K562 (cell line): Measurements from ENCODE around the gene LRRC14B. TPM values are rescaled to one million over a fixed set of nuclear protein-coding genes. Genes with fewer than 3 reads are reported as not detected.

ENCODE experiments used
- ATAC-seq: fragments of 200-7000 bp; cut with Tn5 transposase; 3 replicates; pipeline ENCODE4 v1.9.1; 2020; ENCODE audit warnings: moderate library complexity
- BruUV-seq: library from RNA; stranded (reverse); fragments of 400-500 nt; replicated peaks from 2 replicates; lab custom pipeline; 2021; lab: Mats Ljungman, UMichigan
- CTCF ChIA-PET: fragments of 300-600 bp; formaldehyde crosslinking; extraction: SDS; loops from one replicate; lab custom pipeline; 2021; ENCODE audit warnings: low intra/inter-chr PET ratio; lab: Yijun Ruan, JAX
- POLR2A ChIA-PET: fragments of 300-600, 350-650 bp; sonication (Branson Sonifier 250); formaldehyde crosslinking; extraction: SDS; loops from one replicate; lab custom pipeline; 2021; ENCODE audit warnings: antibody characterized with exemption, inconsistent platforms; lab: Yijun Ruan, JAX
- DNase-seq, 4 experiments: peaks; one replicate each; pipeline versions ENCODE4 v3.0.0 to v3.0.0-alpha.2; 2011 to 2018; ENCODE audit warnings: low spot score in 3 of 4, mixed read lengths in 3 of 4; ENCODE audit errors: extremely low read depth in 1 of 4
- FAIRE-seq: peaks from 2 replicates; lab custom pipeline; 2011; peaks lifted over from hg19 to GRCh38; lab: Jason Lieb, UNC
- H2AFZ ChIP-seq: 2 replicates; pipeline ENCODE4 v1.6.0; 2011; ENCODE audit warnings: low read depth, low read length, control low read depth, inconsistent platforms
- H3K27ac ChIP-seq: fragments of 200-600 bp; 3 replicates; pipeline ENCODE4 v1.8.0; 2011; ENCODE audit warnings: low read depth, mild to moderate bottlenecking, control low read depth, inconsistent platforms, low read length, moderate library complexity, mixed read lengths; ENCODE audit errors: extremely low read depth
- H3K27me3 ChIP-seq, 2 experiments: fragments of 300-600 bp in 1 of 2; 2 replicates in 1 of 2; 3 replicates in 1 of 2; pipeline versions ENCODE4 v1.6.0 to v1.8.0; 2011; ENCODE audit warnings: inconsistent platforms in 2 of 2, low read length in 2 of 2, mild to moderate bottlenecking in 1 of 2, mixed read lengths in 1 of 2, moderate library complexity in 1 of 2; ENCODE audit not compliant: control insufficient read depth in 2 of 2, insufficient read depth in 2 of 2
- H3K36me3 ChIP-seq: fragments of 300-600 bp; 3 replicates; pipeline ENCODE4 v1.8.0; 2011; ENCODE audit warnings: mild to moderate bottlenecking, low read length, inconsistent platforms; ENCODE audit not compliant: control insufficient read depth, insufficient read depth
- H3K4me1 ChIP-seq, 2 experiments: fragments of 200-600 bp in 1 of 2; replicated peaks in 1 of 2; 2 replicates in 1 of 2; 3 replicates in 1 of 2; pipeline versions ENCODE4 v1.5.1 to v1.8.0; 2011; ENCODE audit warnings: inconsistent platforms in 2 of 2, low read length in 2 of 2, mild to moderate bottlenecking in 1 of 2, mixed read lengths in 1 of 2, moderate library complexity in 1 of 2; ENCODE audit not compliant: control insufficient read depth in 2 of 2, insufficient read depth in 2 of 2
- H3K4me2 ChIP-seq: 2 replicates; pipeline ENCODE4 v1.6.1; 2011; ENCODE audit warnings: low read length, control low read depth, inconsistent platforms, mixed read lengths; ENCODE audit not compliant: insufficient read depth
- H3K4me3 ChIP-seq: fragments of 200-600 bp; sonication (generic), shearing (Covaris generic); 2 replicates; pipeline ENCODE4 v1.5.1; 2016; ENCODE audit warnings: control low read depth, inconsistent platforms
- H3K79me2 ChIP-seq: fragments of 200-600 bp; 3 replicates; pipeline ENCODE4 v1.8.0; 2011; ENCODE audit warnings: low read length, inconsistent platforms; ENCODE audit not compliant: control insufficient read depth, insufficient read depth
- H3K9ac ChIP-seq, 2 experiments: 2 replicates each; pipeline versions ENCODE4 v1.6.0 to v1.6.1; 2011; ENCODE audit warnings: low read depth in 2 of 2, low read length in 2 of 2, control low read depth in 1 of 2, inconsistent platforms in 1 of 2, mild to moderate bottlenecking in 1 of 2, mixed read lengths in 1 of 2; ENCODE audit not compliant: insufficient read depth in 1 of 2
- H3K9me1 ChIP-seq: one replicate; pipeline ENCODE4 v1.6.0; 2011; ENCODE audit warnings: inconsistent platforms, mild to moderate bottlenecking, low read length, moderate library complexity; ENCODE audit not compliant: control insufficient read depth, insufficient read depth
- H3K9me3 ChIP-seq: replicated peaks from 2 replicates; pipeline ENCODE4 v1.5.1; 2011; ENCODE audit warnings: low read depth, low read length, inconsistent platforms; ENCODE audit not compliant: control insufficient read depth, insufficient read depth
- H4K20me1 ChIP-seq: replicated peaks from 2 replicates; pipeline ENCODE4 v1.6.1; 2011; ENCODE audit warnings: low read length, inconsistent platforms, mixed read lengths; ENCODE audit not compliant: control insufficient read depth, insufficient read depth
- ZNF512 ChIP-seq: IDR thresholded peaks from 2 replicates; pipeline ENCODE4 v1.6.1; 2016; ENCODE audit warnings: missing genetic modification characterization, missing compliant biosample characterization
- ZNF764 ChIP-seq: fragments of 250-450 bp; sonication (Bioruptor Pico); IDR thresholded peaks from 2 replicates; pipeline ENCODE4 v1.4.0; 2020; ENCODE audit warnings: low read depth, mild to moderate bottlenecking, moderate library complexity
- WGBS: fragments of 100-300 bp; shearing (Covaris generic); methylation state at CpG from one replicate; pipeline ENCODE4 v1.1.6; 2016; ENCODE audit warnings: low coverage, mixed read lengths; ENCODE audit not compliant: insufficient coverage; ENCODE audit errors: missing lambda C conversion rate; 5-methylcytosine and 5-hydroxymethylcytosine counted together
- in situ Hi-C: fragments of 300-500 bp; cut with MboI; formaldehyde crosslinking; loops from 4 replicates; pipeline ENCODE4 v1.15.0; 2018; ENCODE audit warnings: inconsistent platforms, mixed read lengths
- intact Hi-C: fragments of 100-400 bp; cut with micrococcal nuclease; formaldehyde crosslinking; loops from 2 replicates; pipeline ENCODE4 v1.14.2; 2022
- polyA plus RNA-seq, 8 experiments: library from polyadenylated mRNA; depleted of rRNA in 4 of 8; stranded (reverse) in 5 of 8; unstranded in 3 of 8; fragments of >200 nt; fragmentation: Nextera tagmentation in 2 of 8; fragmentation: Illumina TruSeq in 1 of 8; extraction: Ambion mirVana in 2 of 8; extraction: Trizol in 1 of 8; gene quantifications; 2 replicates each; pipeline versions ENCODE4 v1.2.1 to v1.2.3, GENCODE V29; 2011 to 2014; ENCODE audit warnings: inconsistent platforms in 1 of 8, missing spikeins in 1 of 8
- total RNA-seq, 7 experiments: library from RNA; depleted of rRNA in 6 of 7; stranded (reverse); fragments of >200 nt in 6 of 7; fragmentation: Illumina TruSeq in 2 of 7; extraction: Trizol in 2 of 7; gene quantifications; 2 replicates each; pipeline versions ENCODE4 v1.2.1 to v1.2.3, GENCODE V29; 2011 to 2021; ENCODE audit warnings: low replicate concordance in 1 of 7

The LRRC14B gene
- total and polyA plus RNA-seq, 9 of the 15 experiments (the other 6 are each of a cell fraction or from before 2014, with no cell fraction given): not detected

- intact Hi-C loops: no loop called here
Measured at GRCh38 chr5:141761-142160, 49.5 kb upstream of the LRRC14B start.

More at GRCh38 chr5:141761-142160, 49.5 kb upstream of the LRRC14B start:
- Histone ChIP-seq H3K4me1 (peaks cover 0 to 13% of the 10 kb centered on the region in 2 experiments; a peak in 1 of 5 replicates), H3K36me3 (no peaks in the 10 kb centered on the region), H3K27ac (no peak overlapping the region), H2AFZ (no peak overlapping the region), H3K27me3 (peaks cover 23 to 54% of the 10 kb centered on the region in 2 experiments; a peak in 4 of 5 replicates)
- 12% methylated on average over 12 of the region's 12 CpGs for WGBS
- TF ChIP-seq ZNF512 (tag) (no peak), ZNF764 (CRISPR knock-in tag) (no peak)
- TF ChIP-seq, all 486 proteins: peak for 0
- Histone ChIP-seq H3K9me1 (no peaks in the 10 kb centered on the region), H3K9me3 (no peaks in the 10 kb centered on the region; the same call in 1 of the 2 replicates), H3K4me3 (no peak overlapping the region), H3K4me2 (no peak overlapping the region), H3K9ac (no peak overlapping the region), H3K79me2 (no peaks in the 10 kb centered on the region), H4K20me1 (no peaks in the 10 kb centered on the region)
- BruUV-seq: no TSS peak
- ChIA-PET CTCF (no interaction called here), POLR2A (no interaction called here)
- no peak for FAIRE-seq
- no peak for DNase-seq
- no peak for ATAC-seq
- in situ Hi-C loops: no loop called here
